ENCODE data around the gene TRABD2B. TPM values are rescaled to one million over a fixed set of nuclear protein-coding genes. Genes with fewer than 3 reads are reported as not detected.

TRABD2B gene
- total RNA-seq, 1 experiment from 2014 or later = not detected

DNA sequence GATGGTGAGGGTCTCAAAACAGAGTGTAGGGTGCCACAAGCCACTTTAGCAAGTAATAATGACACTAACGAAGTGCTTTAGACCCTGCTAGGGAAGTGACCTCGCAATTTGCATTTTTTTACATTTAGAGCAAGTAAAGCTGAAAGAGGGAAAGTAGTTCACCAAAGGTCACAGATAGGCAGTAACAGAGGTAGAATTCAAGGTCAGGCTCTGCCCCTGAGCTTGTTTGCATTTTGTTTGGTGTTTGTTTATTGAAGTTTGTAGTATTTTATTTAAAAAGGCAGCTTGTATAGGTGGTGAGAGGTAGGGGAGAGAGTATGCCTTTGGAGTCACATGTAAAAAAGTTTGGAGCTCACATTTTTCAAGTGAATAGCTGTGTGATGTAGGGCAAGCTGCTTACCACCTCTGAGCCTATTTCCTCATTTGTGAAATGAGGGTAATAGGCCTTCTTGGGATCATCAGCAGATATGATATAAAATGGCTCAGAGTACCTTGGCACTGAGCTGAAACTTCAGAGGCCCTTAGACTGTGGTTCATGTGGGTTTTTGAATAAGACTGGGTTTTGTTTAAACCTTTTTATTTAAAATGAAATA lies 142.5 kb downstream of the TRABD2B start:
- no peak for TF ChIP-seq CTCF (conservative IDR thresholded peaks at IDR 0.05; ENCODE audit: low read depth, low read length)
- TF ChIP-seq EZH2 (IDR thresholded peaks at IDR 0.05; ENCODE audit: borderline replicate concordance, low read depth, low read length, poor library complexity, severe bottlenecking) = no peak
- CTCF ChIA-PET = no interaction called here

GRCh38 chr1:47853852-47854251 lies 143.3 kb downstream of the TRABD2B start:
- Histone ChIP-seq H3K27ac (ENCODE audit: low read depth, low read length, poor library complexity, severe bottlenecking) (no peak overlapping the region), H3K27me3 (replicated peaks; ENCODE audit: insufficient read depth, low read depth, low read length, poor library complexity) (no peaks in the 10 kb centered on the region), H3K36me3 (ENCODE audit: insufficient read depth, low read length, poor library complexity, severe bottlenecking) (no peaks in the 10 kb centered on the region), H3K9me3 (ENCODE audit: low read depth, low read length, poor library complexity, severe bottlenecking) (no peaks in the 10 kb centered on the region), H3K4me3 (ENCODE audit: low read depth, low read length, poor library complexity, severe bottlenecking) (no peak overlapping the region), H3K4me1 (ENCODE audit: insufficient read depth, low read length, poor library complexity, severe bottlenecking) (no peaks in the 10 kb centered on the region)
- intact Hi-C loops (cut with micrococcal nuclease; ENCODE audit: unreplicated experiment) = no loop called here
- ChIA-PET POLR2A (ENCODE audit: low non-redundant PET) (no interaction called here), CTCF (no interaction called here)
- no TSS peak for BruUV-seq (replicated peaks)
- DNase-seq (ENCODE audit: low spot score) = no peak
- TF ChIP-seq CTCF (conservative IDR thresholded peaks at IDR 0.05; ENCODE audit: low read depth, low read length) (no peak), EZH2 (IDR thresholded peaks at IDR 0.05; ENCODE audit: borderline replicate concordance, low read depth, low read length, poor library complexity, severe bottlenecking) (no peak)

More for the DNA sequence above, 142.5 kb downstream of the TRABD2B start:
- Histone ChIP-seq H3K27me3 (replicated peaks; ENCODE audit: insufficient read depth, low read depth, low read length, poor library complexity) (no peaks in the 10 kb centered on the region), H3K4me1 (ENCODE audit: insufficient read depth, low read length, poor library complexity, severe bottlenecking) (no peaks in the 10 kb centered on the region), H3K36me3 (ENCODE audit: insufficient read depth, low read length, poor library complexity, severe bottlenecking) (no peaks in the 10 kb centered on the region), H3K4me3 (ENCODE audit: low read depth, low read length, poor library complexity, severe bottlenecking) (no peak overlapping the region), H3K27ac (ENCODE audit: low read depth, low read length, poor library complexity, severe bottlenecking) (no peak overlapping the region), H3K9me3 (ENCODE audit: low read depth, low read length, poor library complexity, severe bottlenecking) (no peaks in the 10 kb centered on the region)
- DNase-seq (ENCODE audit: low spot score) = no peak
- POLR2A ChIA-PET (ENCODE audit: low non-redundant PET) = no interaction called here
- BruUV-seq (replicated peaks) = no TSS peak
- intact Hi-C loops (cut with micrococcal nuclease; ENCODE audit: unreplicated experiment) = no loop called here

DNA sequence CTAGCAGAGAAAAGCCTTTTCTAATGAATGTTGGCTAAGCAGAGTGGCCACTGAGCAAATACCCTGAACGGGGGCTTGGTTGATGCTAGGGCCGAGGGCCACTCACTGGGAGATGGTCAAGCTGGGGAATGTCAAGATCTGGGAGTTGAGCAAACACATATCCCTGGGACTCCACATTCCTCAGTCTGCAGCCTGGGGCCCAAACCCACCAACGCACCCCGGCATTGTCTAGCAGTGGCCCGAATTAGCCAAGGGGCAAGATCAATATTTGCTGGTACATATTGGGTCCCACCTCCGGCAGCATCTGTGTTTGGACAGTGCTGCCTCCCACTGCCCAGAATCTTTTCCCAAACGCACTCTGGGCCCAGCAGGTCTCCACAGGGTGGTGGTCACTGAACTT lies 144.1 kb downstream of the TRABD2B start:
- Histone ChIP-seq H3K36me3 (ENCODE audit: insufficient read depth, low read length, poor library complexity, severe bottlenecking) (no peaks in the 10 kb centered on the region), H3K4me1 (ENCODE audit: insufficient read depth, low read length, poor library complexity, severe bottlenecking) (no peaks in the 10 kb centered on the region), H3K9me3 (ENCODE audit: low read depth, low read length, poor library complexity, severe bottlenecking) (no peaks in the 10 kb centered on the region), H3K27me3 (replicated peaks; ENCODE audit: insufficient read depth, low read depth, low read length, poor library complexity) (no peaks in the 10 kb centered on the region), H3K4me3 (ENCODE audit: low read depth, low read length, poor library complexity, severe bottlenecking) (no peak overlapping the region), H3K27ac (ENCODE audit: low read depth, low read length, poor library complexity, severe bottlenecking) (no peak overlapping the region)
- POLR2A ChIA-PET (ENCODE audit: low non-redundant PET) = no interaction called here
- no TSS peak for BruUV-seq (replicated peaks)
- intact Hi-C loops (cut with micrococcal nuclease; ENCODE audit: unreplicated experiment) = no loop called here
- DNase-seq (ENCODE audit: low spot score) = no peak
- TF ChIP-seq CTCF (conservative IDR thresholded peaks at IDR 0.05; ENCODE audit: low read depth, low read length) (no peak), EZH2 (IDR thresholded peaks at IDR 0.05; ENCODE audit: borderline replicate concordance, low read depth, low read length, poor library complexity, severe bottlenecking) (no peak)
- CTCF ChIA-PET = no interaction called here

Data from A673 (cell line).